Peyer's patch (tissue), 4 donors: ENCODE results near the gene C1orf52.

Experiments
- POLR2A ChIP-seq, 2 donors: fragments of 450-650 bp; IDR thresholded peaks; one replicate each; pipeline ENCODE4 v1.5.1; 2017; ENCODE audit warnings: antibody characterized with exemption in 2 of 2, mild to moderate bottlenecking in 2 of 2, moderate library complexity in 2 of 2
- TF ChIP-seq, protein P1 (sequence below), 6 experiments: fragments of 450-650 bp in 4 of 6; fragments of 200-600 bp in 2 of 6; sonication (generic) in 1 of 6; IDR thresholded peaks; one replicate each; pipeline ENCODE4 v1.5.1; 2017 to 2019; ENCODE audit warnings: antibody characterized with exemption in 6 of 6, mild to moderate bottlenecking in 3 of 6, moderate library complexity in 1 of 6

DNA sequence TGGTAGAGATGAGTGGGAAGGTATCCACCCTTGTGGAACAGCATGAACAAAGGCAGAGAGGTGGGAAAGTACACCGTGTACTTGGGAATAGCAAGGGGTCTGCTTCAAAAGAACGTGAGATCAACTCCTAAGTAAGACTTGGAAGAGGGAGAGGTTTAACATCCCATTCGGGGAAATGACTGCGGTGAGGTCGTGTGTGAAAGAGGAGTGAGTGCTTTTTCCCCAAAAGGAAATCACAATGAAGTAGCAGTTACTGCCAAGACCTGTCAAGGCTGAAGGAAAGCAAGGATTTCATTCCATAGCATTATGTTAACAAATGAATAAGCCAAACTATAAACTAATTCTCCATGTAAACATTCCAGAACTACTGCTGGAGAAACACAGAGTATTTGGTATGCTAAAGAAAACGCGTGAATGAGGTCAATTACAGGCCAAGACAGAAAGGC lies 38.7 kb downstream of the C1orf52 start:
- TF ChIP-seq, protein P1, sequence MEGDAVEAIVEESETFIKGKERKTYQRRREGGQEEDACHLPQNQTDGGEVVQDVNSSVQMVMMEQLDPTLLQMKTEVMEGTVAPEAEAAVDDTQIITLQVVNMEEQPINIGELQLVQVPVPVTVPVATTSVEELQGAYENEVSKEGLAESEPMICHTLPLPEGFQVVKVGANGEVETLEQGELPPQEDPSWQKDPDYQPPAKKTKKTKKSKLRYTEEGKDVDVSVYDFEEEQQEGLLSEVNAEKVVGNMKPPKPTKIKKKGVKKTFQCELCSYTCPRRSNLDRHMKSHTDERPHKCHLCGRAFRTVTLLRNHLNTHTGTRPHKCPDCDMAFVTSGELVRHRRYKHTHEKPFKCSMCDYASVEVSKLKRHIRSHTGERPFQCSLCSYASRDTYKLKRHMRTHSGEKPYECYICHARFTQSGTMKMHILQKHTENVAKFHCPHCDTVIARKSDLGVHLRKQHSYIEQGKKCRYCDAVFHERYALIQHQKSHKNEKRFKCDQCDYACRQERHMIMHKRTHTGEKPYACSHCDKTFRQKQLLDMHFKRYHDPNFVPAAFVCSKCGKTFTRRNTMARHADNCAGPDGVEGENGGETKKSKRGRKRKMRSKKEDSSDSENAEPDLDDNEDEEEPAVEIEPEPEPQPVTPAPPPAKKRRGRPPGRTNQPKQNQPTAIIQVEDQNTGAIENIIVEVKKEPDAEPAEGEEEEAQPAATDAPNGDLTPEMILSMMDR (IDR thresholded peaks at IDR 0.05) = no peak
- TF ChIP-seq POLR2A (IDR thresholded peaks at IDR 0.05) = no peak
